Measurements from ENCODE around the gene ARHGEF7.

DNA sequence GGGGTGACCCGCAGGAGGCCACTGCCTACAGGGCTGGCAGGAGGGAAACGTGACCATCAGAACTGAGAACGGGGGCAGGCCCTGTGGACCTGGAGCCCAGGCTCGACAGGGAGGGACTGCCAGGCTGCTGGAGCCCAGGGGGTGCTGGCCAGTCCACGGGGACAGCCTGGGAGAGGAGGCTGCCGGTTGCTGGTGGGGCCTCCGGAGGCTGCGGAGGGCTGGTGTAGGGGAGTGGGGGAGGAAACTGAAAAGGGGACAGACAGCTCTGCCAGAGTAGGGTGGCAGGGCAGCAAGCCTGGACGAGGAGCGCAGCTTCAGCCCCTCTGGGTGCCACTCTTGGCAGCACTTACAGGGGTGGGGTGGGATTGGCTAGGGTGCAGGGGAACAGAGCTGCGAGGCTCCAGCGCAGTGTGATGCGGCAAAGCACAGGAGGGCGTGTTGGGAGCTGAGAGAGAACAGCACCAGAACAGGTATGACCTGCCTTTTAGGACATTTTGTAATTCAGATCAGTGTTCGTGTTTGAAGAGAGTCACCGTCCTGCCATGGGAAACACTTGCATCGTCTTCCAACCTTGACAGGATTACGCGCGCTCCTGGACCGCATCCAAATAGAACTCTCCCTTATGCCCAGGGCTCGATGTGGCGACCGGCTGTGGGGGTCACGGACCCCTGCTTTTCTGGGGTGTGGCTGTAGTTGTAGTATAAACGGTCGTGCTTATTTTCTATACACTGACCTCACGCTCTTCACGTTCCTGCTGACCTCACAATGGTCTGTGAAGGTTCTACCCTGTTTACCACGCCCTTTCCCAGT lies 19.9 kb upstream of the ARHGEF7 start:
- TF ChIP-seq, protein P1, sequence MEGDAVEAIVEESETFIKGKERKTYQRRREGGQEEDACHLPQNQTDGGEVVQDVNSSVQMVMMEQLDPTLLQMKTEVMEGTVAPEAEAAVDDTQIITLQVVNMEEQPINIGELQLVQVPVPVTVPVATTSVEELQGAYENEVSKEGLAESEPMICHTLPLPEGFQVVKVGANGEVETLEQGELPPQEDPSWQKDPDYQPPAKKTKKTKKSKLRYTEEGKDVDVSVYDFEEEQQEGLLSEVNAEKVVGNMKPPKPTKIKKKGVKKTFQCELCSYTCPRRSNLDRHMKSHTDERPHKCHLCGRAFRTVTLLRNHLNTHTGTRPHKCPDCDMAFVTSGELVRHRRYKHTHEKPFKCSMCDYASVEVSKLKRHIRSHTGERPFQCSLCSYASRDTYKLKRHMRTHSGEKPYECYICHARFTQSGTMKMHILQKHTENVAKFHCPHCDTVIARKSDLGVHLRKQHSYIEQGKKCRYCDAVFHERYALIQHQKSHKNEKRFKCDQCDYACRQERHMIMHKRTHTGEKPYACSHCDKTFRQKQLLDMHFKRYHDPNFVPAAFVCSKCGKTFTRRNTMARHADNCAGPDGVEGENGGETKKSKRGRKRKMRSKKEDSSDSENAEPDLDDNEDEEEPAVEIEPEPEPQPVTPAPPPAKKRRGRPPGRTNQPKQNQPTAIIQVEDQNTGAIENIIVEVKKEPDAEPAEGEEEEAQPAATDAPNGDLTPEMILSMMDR (conservative IDR thresholded peaks at IDR 0.05) = no peak
- TF ChIP-seq ZFX (IDR thresholded peaks at IDR 0.05) = no peak

Data from C4-2B (cell line).